HL-60/S4 treated with phorbol 12-myristate 13-acetate at 8.2 ng/mL for 4 days and 3 days (cell line): Measurements from ENCODE around the gene GALNT3.

Experiments
- in situ Hi-C: fragments of 300-500 bp; cut with MboI; formaldehyde crosslinking; loops from 2 replicates; pipeline ENCODE4 v1.15.0; 2022; ENCODE audit warnings: low sequenced_read_pairs

The GALNT3 gene

GRCh38 chr2:165793779-165794535 is at the start of gene GALNT3:
TSS of gene GALNT3 (minus strand) at chr2:165794247. CDS start at chr2:165770700, 23,547 bp downstream.
- in situ Hi-C loops = no loop called here

DNA sequence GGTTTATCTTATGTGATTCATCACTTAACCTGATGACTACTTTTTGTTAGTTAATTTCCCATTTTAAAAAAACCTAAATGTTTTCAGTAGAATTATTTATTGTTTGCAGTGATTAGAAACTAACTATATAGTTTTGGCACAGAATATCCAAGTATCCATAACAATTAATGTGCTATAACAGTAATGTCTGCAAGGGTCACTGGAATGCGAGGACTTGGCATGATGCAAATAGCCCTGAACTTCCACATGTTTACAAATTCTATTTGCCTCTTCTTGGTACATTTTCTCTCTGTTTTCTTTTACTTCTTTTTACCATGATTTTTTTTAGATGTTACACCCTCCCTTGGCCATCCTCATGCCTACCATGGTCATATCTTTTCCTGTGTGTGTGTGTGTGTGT is 49.3 kb upstream of the GALNT3 start:
- in situ Hi-C loops = no loop called here

- in situ Hi-C loops = no loop called here
Observed at GRCh38 chr2:165840333-165840958, 46.4 kb upstream of the GALNT3 start.

DNA sequence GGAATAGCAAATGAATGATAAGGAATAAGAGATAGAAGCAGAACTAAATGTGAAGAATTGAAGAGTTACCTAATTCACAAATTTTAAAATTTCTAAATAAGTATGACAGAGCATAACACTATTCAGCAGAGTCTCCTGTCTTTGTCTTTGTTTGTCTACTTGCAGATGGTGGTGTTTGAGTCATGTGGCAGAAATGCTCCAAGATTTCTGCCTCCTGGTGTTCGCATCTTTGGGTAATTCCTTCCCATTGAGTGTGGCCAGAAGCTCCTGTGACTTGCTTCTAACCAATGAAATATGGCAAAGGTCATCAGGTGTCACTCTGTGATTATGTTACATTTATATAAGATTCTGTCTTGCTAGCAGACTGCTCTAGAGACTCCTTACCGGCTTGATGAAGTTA is 45.6 kb upstream of the GALNT3 start:
- in situ Hi-C loops = no loop called here

DNA sequence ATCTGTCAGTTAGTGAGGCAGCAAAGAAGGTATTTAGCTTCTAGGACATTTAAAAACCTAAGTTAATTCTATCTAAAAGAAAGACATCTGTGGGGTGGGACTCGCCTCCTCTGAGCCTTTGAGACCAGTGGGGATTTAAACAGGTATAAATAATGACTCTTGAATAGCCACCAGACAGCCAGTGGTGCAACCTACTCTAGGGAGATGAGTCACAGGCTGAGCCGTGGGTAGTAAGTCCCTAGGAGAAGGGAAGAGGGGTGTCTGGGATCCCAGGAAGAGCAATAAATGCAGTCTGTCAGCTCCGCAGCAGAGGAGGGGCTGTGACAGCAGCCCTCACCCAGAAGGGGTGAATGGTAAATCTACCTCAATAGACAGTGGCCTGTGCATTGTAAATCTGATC is 43.1 kb upstream of the GALNT3 start:
- in situ Hi-C loops = no loop called here

- in situ Hi-C loops = no loop called here
Observed at GRCh38 chr2:165835363-165835762, 41.3 kb upstream of the GALNT3 start.

GRCh38 chr2:165833156-165833555 is 39.1 kb upstream of the GALNT3 start:
- in situ Hi-C loops = no loop called here

- in situ Hi-C loops = no loop called here
Observed at GRCh38 chr2:165827921-165828276, 33.9 kb upstream of the GALNT3 start.

GRCh38 chr2:165827016-165827920 is 33.2 kb upstream of the GALNT3 start:
- in situ Hi-C loops = no loop called here

- in situ Hi-C loops = no loop called here
Observed at GRCh38 chr2:165825041-165825440, 31.0 kb upstream of the GALNT3 start.

DNA sequence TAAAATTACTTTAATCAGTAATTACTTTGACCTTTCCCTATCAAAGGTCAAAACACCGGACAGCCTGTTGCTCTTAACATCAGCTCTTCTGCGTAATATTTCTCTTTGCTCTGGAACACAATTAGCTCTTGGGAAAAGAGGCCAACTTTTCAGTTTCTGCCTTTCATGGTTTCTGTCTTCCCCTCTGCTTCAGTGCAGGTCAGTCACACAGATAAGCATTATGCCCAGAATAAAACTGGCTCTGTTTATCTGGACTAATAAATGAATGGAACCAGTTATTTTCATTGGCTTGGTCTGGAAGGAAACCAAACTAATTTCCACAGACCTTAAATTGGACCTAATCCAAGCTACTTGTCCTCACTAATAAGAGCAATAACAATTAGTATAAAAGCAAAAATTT is 26.2 kb upstream of the GALNT3 start:
- in situ Hi-C loops = no loop called here

DNA sequence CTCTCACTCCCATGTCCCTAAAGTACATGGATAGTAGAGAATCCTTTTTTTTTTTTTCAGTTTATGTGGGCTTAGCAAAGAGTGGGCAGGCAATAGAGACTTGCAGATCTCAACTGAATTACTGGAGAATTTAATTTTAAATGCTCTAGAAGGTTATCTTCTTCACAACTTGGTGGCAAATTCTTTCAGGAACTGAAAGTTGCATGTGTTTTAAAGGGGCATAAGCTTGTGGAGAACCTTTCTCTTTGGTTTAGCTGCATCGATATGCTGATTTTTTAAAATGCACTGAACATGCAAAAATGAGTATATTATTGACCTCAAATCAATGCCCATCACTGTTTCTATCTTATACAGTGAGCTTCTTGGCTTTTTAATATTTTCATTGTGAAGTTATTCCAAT is 24.9 kb upstream of the GALNT3 start:
- in situ Hi-C loops = no loop called here

DNA sequence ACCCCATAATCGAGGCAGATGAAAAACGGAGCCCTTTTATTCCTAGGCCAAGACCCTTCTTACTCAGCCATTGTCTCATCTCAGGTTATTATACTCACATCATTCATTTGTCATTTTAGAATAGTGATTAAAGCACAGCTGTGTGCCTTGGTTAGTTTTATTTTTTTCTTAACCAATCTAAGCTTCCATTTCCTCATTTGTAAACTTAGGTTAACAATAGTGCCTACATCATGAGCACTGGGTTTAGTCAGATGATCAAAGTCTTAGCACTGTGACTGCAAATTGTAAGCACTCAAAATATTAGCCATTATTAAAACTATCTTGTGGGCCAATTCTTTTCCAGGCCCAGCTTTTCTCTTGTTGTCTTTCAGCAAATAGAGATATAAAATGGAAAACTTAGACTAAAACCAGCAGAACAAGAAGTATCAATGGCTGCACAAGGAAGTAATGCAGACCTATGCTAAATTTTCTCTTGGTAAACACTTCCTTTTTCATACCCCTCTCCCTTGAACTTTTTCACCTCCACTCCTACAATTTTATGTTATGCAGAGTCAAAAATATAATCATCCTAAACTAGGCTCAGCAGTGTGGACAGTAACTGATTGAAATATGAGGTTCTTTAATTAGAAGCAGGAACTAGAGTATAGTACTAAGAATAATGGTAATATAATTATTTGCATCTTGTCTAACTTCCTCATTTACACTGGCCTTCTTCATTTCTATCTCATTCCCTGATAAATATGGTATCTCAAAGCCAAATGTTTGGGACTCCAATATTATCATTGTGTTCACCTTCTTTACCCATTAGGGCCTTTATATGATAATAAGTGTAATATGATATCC is 21.5 kb upstream of the GALNT3 start:
- in situ Hi-C loops = no loop called here

GRCh38 chr2:165814473-165814872 is 20.4 kb upstream of the GALNT3 start:
- in situ Hi-C loops = no loop called here

DNA sequence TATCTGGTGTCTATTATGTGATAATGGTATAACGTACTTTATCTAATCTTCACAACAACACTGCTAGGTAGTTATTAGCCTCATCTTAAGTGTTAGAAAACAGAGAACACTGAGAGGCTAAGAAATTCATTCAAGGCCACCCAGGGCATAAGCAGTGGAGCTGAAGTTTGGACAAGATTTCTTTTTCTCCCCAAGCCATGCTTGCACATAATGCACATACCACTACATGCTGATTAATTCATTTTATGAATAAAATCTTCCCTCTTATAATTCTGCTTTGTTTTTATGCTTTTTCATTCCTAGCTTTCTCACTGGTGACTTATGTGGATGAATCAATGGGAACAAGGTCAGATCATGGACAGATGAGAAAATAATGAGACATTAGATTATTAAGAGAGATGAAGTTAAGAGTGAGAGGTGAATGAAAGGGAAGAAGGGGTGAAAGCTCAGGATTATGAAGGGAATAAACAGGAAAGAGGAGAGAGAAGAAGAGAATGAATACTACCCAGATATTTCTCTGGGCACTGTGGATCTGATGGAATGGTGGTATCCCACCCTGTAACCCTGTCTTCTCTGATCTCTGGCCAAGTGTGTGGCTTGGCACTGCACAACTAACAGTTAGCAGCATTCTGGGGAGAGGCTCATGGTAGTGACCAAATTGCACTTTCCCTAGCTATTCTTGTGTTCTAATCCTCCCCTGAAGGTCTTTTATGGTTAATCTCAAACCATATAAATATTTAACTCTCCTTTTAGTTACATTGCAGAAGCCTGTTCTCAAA is 17.7 kb upstream of the GALNT3 start:
- in situ Hi-C loops = no loop called here

DNA sequence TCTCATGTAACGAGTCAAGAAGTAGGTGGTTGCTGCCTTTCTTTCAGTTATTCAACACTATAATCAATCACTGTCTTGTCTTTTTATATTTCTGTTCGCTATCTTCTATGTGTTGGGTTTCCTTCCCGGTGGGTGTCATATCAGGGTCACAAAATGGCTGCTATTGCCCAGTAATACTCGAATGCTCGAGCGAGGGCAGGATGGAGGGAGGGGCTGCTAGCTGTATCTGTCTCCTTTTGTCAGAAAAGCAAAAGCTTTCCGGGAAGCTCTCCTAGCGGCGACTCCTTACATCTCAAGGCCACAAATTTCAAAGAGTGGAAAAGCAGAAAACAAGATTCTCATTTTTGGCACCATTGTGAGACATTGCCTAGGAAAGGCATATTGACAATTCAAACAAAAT is 16.4 kb upstream of the GALNT3 start:
- in situ Hi-C loops = no loop called here

GRCh38 chr2:165804719-165805118 is 10.7 kb upstream of the GALNT3 start:
- in situ Hi-C loops = no loop called here

GRCh38 chr2:165803123-165803760 is 9.2 kb upstream of the GALNT3 start:
- in situ Hi-C loops = no loop called here

- in situ Hi-C loops = no loop called here
Observed at GRCh38 chr2:165801176-165801575, 7.1 kb upstream of the GALNT3 start.
